ENCODE results near the gene TEP1. TPM values are rescaled to one million over a fixed set of nuclear protein-coding genes. Genes with fewer than 3 reads are reported as not detected.

The TEP1 gene
- polyA plus RNA-seq, 1 donor from 2014 or later = 5.2 TPM

DNA sequence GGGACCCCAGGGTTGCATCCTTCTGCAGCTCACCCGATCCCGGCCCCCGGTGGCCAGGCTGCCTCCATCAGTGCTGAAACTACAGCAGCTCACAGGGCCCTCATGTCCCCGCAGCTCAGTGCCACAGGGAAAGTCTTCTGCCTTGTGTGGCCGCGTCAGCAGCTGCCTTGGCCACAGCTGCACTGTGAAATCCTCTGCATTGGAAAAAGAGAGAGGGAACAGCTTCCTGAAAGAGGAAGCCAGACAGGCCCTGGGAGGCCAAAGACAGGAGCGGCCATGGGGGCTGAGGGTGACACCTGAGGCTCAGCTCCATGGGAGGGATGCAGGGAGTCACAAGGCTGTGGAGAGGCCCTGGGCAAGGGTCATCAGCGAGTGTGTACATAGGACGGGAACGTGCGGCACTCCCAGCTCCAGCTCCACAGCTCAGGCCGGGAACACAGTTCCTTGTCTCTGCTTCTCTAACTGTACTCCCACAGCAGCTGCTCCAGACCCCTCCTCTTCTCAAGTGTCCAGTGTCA is 37.2 kb downstream of the TEP1 start:
- no peaks in the 10 kb centered on the region for H3K9me3 ChIP-seq (ENCODE audit: low read length)
- H3K9me2 ChIP-seq (ENCODE audit: insufficient read depth, low read length) = no peaks in the 10 kb centered on the region
- H3K36me3 ChIP-seq (ENCODE audit: insufficient read depth, low read length) = no peaks in the 10 kb centered on the region
- no peaks in the 10 kb centered on the region for H4K20me1 ChIP-seq (ENCODE audit: insufficient read depth)
- no peak overlapping the region for H3K9ac ChIP-seq (ENCODE audit: low read length)
- no peaks in the 10 kb centered on the region for H3K27me3 ChIP-seq (ENCODE audit: insufficient read depth, low read depth, low read length)
- H3K4me3 ChIP-seq (ENCODE audit: low read length) = no peak overlapping the region
- no peak overlapping the region for H2AFZ ChIP-seq (ENCODE audit: low read depth, low read length)
- H3K27ac ChIP-seq (ENCODE audit: low read length) = no peak overlapping the region
- no peaks in the 10 kb centered on the region for H3F3A ChIP-seq (ENCODE audit: insufficient read depth, low read length, poor library complexity, severe bottlenecking)
- H3K4me2 ChIP-seq (ENCODE audit: low read length) = no peak overlapping the region
- no peak for TF ChIP-seq MXI1 (conservative IDR thresholded peaks at IDR 0.05; ENCODE audit: poor library complexity, severe bottlenecking)
- TF ChIP-seq POLR2AphosphoS5 (IDR thresholded peaks at IDR 0.05) = no peak
- TF ChIP-seq, protein P1, sequence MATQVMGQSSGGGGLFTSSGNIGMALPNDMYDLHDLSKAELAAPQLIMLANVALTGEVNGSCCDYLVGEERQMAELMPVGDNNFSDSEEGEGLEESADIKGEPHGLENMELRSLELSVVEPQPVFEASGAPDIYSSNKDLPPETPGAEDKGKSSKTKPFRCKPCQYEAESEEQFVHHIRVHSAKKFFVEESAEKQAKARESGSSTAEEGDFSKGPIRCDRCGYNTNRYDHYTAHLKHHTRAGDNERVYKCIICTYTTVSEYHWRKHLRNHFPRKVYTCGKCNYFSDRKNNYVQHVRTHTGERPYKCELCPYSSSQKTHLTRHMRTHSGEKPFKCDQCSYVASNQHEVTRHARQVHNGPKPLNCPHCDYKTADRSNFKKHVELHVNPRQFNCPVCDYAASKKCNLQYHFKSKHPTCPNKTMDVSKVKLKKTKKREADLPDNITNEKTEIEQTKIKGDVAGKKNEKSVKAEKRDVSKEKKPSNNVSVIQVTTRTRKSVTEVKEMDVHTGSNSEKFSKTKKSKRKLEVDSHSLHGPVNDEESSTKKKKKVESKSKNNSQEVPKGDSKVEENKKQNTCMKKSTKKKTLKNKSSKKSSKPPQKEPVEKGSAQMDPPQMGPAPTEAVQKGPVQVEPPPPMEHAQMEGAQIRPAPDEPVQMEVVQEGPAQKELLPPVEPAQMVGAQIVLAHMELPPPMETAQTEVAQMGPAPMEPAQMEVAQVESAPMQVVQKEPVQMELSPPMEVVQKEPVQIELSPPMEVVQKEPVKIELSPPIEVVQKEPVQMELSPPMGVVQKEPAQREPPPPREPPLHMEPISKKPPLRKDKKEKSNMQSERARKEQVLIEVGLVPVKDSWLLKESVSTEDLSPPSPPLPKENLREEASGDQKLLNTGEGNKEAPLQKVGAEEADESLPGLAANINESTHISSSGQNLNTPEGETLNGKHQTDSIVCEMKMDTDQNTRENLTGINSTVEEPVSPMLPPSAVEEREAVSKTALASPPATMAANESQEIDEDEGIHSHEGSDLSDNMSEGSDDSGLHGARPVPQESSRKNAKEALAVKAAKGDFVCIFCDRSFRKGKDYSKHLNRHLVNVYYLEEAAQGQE (IDR thresholded peaks at IDR 0.05; ENCODE audit: borderline replicate concordance) = no peak
- no peak for TF ChIP-seq RAD21 (conservative IDR thresholded peaks at IDR 0.05)
- no peak for TF ChIP-seq TAF1 (IDR thresholded peaks at IDR 0.05; ENCODE audit: low read depth)
- TF ChIP-seq, protein P2, sequence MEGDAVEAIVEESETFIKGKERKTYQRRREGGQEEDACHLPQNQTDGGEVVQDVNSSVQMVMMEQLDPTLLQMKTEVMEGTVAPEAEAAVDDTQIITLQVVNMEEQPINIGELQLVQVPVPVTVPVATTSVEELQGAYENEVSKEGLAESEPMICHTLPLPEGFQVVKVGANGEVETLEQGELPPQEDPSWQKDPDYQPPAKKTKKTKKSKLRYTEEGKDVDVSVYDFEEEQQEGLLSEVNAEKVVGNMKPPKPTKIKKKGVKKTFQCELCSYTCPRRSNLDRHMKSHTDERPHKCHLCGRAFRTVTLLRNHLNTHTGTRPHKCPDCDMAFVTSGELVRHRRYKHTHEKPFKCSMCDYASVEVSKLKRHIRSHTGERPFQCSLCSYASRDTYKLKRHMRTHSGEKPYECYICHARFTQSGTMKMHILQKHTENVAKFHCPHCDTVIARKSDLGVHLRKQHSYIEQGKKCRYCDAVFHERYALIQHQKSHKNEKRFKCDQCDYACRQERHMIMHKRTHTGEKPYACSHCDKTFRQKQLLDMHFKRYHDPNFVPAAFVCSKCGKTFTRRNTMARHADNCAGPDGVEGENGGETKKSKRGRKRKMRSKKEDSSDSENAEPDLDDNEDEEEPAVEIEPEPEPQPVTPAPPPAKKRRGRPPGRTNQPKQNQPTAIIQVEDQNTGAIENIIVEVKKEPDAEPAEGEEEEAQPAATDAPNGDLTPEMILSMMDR (IDR thresholded peaks at IDR 0.05; ENCODE audit: poor library complexity, severe bottlenecking) = no peak
- no peak for TF ChIP-seq EZH2 (IDR thresholded peaks at IDR 0.05; ENCODE audit: borderline replicate concordance, insufficient read depth, low read length, poor library complexity, severe bottlenecking)
- TF ChIP-seq SMC3 (conservative IDR thresholded peaks at IDR 0.05; ENCODE audit: poor library complexity) = no peak
- TF ChIP-seq EP300 (conservative IDR thresholded peaks at IDR 0.05; ENCODE audit: poor library complexity, severe bottlenecking) = no peak
- no peaks in the 10 kb centered on the region for H3K79me2 ChIP-seq (replicated peaks; ENCODE audit: insufficient read depth, low read length)

DNA sequence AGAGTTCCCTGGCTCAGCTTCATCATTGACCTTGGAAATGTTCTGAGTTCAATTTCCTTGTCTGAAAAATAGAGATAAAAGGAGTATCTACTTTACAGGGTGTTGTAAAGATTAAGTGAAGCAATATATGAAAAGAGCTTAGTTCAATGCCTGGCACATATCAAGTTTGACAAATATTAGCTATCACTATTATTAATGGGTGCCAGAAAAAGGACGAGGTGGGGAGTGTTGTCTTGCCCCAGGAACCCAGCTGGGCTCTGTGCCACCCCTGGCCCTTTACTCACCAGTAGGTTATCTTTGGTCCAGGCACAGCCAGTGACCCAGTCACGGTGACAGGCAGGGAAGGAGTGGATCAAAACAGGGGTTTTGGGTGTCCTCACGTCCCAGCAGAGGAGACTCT is 37.8 kb downstream of the TEP1 start:
- H3K9me3 ChIP-seq (ENCODE audit: low read length) = no peaks in the 10 kb centered on the region
- H3K27me3 ChIP-seq (ENCODE audit: insufficient read depth, low read depth, low read length) = no peaks in the 10 kb centered on the region
- H2AFZ ChIP-seq (ENCODE audit: low read depth, low read length) = no peak overlapping the region
- no peaks in the 10 kb centered on the region for H3K9me2 ChIP-seq (ENCODE audit: insufficient read depth, low read length)
- H3K36me3 ChIP-seq (ENCODE audit: insufficient read depth, low read length) = no peaks in the 10 kb centered on the region
- H3K27ac ChIP-seq (ENCODE audit: low read length) = no peak overlapping the region
- no peak overlapping the region for H3K9ac ChIP-seq (ENCODE audit: low read length)
- TF ChIP-seq MXI1 (conservative IDR thresholded peaks at IDR 0.05; ENCODE audit: poor library complexity, severe bottlenecking) (no peak), EZH2 (IDR thresholded peaks at IDR 0.05; ENCODE audit: borderline replicate concordance, insufficient read depth, low read length, poor library complexity, severe bottlenecking) (no peak), RAD21 (conservative IDR thresholded peaks at IDR 0.05) (no peak), POLR2AphosphoS5 (IDR thresholded peaks at IDR 0.05) (no peak), TAF1 (IDR thresholded peaks at IDR 0.05; ENCODE audit: low read depth) (no peak), EP300 (conservative IDR thresholded peaks at IDR 0.05; ENCODE audit: poor library complexity, severe bottlenecking) (no peak), SMC3 (conservative IDR thresholded peaks at IDR 0.05; ENCODE audit: poor library complexity) (no peak)
- TF ChIP-seq, protein P2 (IDR thresholded peaks at IDR 0.05; ENCODE audit: poor library complexity, severe bottlenecking) = no peak
- TF ChIP-seq, protein P1 (IDR thresholded peaks at IDR 0.05; ENCODE audit: borderline replicate concordance) = no peak
- H3F3A ChIP-seq (ENCODE audit: insufficient read depth, low read length, poor library complexity, severe bottlenecking) = no peaks in the 10 kb centered on the region
- H3K4me3 ChIP-seq (ENCODE audit: low read length) = no peak overlapping the region
- no peaks in the 10 kb centered on the region for H3K79me2 ChIP-seq (replicated peaks; ENCODE audit: insufficient read depth, low read length)
- H3K4me2 ChIP-seq (ENCODE audit: low read length) = no peak overlapping the region
- H4K20me1 ChIP-seq (ENCODE audit: insufficient read depth) = no peaks in the 10 kb centered on the region

Measured in neural cell (in vitro differentiated cells).